KOPT-K1 (cell line): ENCODE data around the gene CDC6.

Experiments
- H3K27ac ChIP-seq: fragments of 200-600 bp; sonication (generic); 2 replicates; pipeline ENCODE4 v1.5.1; 2016; ENCODE audit warnings: antibody characterized with exemption, mild to moderate bottlenecking, low read depth, low read length; ENCODE audit not compliant: poor library complexity, severe bottlenecking
- H3K36me3 ChIP-seq: fragments of 200-600 bp; sonication (generic); 2 replicates; pipeline ENCODE4 v1.5.1; 2017; ENCODE audit warnings: antibody characterized with exemption, mild to moderate bottlenecking, low read length, moderate library complexity; ENCODE audit not compliant: insufficient read depth
- H3K9me3 ChIP-seq: fragments of 200-600 bp; sonication (generic); 2 replicates; pipeline ENCODE4 v1.5.1; 2017; ENCODE audit warnings: antibody characterized with exemption, low read length, mild to moderate bottlenecking; ENCODE audit not compliant: insufficient read depth, poor library complexity, severe bottlenecking

CDC6 gene

DNA sequence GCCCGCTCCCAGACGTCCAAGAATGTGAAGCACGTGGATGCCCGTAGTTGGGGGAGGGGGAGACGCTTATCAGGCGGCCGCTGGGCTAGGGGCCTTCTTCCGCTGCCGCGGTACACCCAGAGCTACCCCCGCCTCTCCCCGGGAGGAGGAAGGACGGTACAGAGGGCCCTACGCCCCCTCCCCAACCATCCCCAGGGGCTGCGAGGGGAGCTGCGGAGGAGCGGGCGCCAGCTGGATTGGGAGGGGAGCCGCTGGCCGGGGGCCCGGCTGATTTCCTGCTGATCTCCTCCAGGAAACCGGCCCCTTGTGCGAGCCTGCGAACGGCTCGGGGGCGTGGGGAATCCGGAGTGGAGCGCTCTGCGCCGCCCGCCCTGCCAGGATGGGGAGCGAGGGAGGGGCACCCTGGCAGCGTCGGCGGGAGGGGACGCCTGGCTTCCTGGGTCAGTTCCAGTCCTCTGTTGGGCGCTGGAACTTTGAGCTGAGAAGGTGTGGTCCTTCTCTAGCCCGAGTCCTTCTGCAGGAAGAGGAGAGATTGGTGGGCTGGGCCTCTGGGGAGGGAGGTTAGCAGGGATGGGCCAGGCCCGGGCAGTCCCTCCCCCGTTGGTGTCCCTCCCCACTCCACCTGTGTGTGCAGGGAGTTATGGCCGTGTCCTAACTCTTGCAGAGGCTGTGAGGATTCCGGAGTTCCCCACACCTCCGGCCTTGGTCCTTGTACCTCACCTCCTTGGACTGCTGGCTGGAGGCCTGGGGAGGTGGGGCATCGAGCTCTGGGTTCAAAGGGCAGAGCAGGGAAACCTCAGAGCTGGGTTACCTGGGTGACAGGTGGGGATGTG lies 57.7 kb downstream of the CDC6 start:
- H3K27ac ChIP-seq: peak overlapping the region; percentile 51
- H3K9me3 ChIP-seq: no peaks in the 10 kb centered on the region
- peaks cover 18% of the 10 kb centered on the region for H3K36me3 ChIP-seq

- Histone ChIP-seq H3K27ac (peak overlapping the region; percentile 51), H3K9me3 (no peaks in the 10 kb centered on the region)
Measured at GRCh38 chr17:40345994-40346764, 58.5 kb downstream of the CDC6 start.

GRCh38 chr17:40346765-40347158 lies 59.1 kb downstream of the CDC6 start:
- Histone ChIP-seq H3K27ac (peak overlapping the region; percentile 26), H3K36me3 (peaks cover 20% of the 10 kb centered on the region), H3K9me3 (no peaks in the 10 kb centered on the region)

More at GRCh38 chr17:40345994-40346764, 58.5 kb downstream of the CDC6 start:
- peaks cover 20% of the 10 kb centered on the region for H3K36me3 ChIP-seq

- peaks cover 28% of the 10 kb centered on the region for H3K36me3 ChIP-seq
- H3K27ac ChIP-seq: no peak overlapping the region
- H3K9me3 ChIP-seq: no peaks in the 10 kb centered on the region
Measured at GRCh38 chr17:40347319-40348135, 59.8 kb downstream of the CDC6 start.

- Histone ChIP-seq H3K36me3 (peaks cover 33% of the 10 kb centered on the region), H3K9me3 (no peaks in the 10 kb centered on the region), H3K27ac (peak overlapping the region; percentile 12)
Measured at GRCh38 chr17:40348136-40348504, 60.4 kb downstream of the CDC6 start.

DNA sequence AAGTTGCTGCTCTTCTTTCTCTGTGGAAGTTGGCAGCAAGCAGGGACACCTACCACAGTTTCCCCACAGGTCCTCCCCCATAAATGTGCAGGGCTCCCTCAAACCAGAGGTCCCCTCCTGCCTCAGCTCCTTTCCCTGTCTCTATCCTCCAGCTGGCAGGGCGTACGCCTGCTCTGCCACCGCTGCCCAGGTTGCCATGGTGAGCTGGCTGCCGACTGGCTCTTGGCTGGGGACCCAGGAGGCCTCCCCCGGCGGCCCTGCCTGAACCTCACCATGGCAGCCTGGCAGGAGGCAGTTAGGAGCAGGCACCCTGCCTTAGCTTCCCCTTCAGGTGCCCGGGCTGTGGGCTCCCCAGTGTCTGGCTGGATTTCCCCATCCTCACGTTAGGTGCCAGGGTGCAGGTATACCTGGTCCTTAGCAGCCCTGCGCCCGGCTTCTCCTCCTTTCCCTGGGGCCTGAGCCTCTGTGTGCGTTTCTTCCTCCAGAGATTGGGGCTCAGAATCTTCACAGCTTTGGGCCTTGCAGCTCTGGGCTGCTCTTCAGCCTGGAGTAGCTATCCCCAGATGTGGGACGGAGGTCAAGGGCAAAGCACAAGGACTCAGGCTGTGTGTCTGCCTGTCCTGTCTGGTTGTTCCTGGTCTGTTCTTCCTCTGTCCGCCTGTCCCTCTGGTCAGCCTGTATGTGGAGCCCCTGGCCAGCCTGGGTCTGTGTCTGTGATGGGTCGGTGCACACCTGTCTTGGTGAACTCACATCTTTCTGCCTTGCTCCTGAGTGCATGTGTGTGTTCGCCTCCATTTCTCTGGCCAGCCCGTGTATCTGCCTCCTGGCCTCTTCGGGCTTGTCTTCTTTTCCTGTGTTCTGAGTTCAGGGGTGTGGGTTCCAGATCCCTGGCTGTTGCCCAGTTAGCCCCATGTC lies 61.1 kb downstream of the CDC6 start:
- Histone ChIP-seq H3K9me3 (no peaks in the 10 kb centered on the region), H3K27ac (peak overlapping the region; percentile 12), H3K36me3 (peaks cover 34% of the 10 kb centered on the region)

DNA sequence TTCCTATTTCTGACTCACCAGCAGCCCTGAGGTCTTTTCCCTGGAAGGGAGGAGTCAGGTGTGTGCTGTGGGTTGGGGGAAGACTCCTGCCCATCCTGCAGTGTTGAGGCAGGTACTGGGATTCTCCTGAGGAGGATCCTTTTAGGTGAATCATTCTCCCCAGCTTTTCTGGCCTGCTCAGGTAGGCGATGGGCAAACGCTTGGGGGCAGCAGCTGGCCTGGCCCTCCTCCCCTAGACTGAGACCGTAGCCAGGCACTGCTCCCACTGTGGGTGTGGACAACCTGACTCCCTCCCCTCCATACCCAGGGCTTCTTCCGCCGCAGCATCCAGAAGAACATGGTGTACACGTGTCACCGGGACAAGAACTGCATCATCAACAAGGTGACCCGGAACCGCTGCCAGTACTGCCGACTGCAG lies 61.8 kb downstream of the CDC6 start:
- H3K9me3 ChIP-seq: no peaks in the 10 kb centered on the region
- H3K36me3 ChIP-seq: peaks cover 34% of the 10 kb centered on the region
- H3K27ac ChIP-seq: no peak overlapping the region

- Histone ChIP-seq H3K36me3 (peaks cover 35% of the 10 kb centered on the region), H3K9me3 (no peaks in the 10 kb centered on the region), H3K27ac (no peak overlapping the region)
Measured at GRCh38 chr17:40349895-40350688, 62.4 kb downstream of the CDC6 start.

- H3K9me3 ChIP-seq: no peaks in the 10 kb centered on the region
- peaks cover 42% of the 10 kb centered on the region for H3K36me3 ChIP-seq
- H3K27ac ChIP-seq: no peak overlapping the region
Measured at GRCh38 chr17:40350689-40351358, 63.1 kb downstream of the CDC6 start.

GRCh38 chr17:40351359-40352236 lies 63.9 kb downstream of the CDC6 start:
- peaks cover 48% of the 10 kb centered on the region for H3K36me3 ChIP-seq
- no peak overlapping the region for H3K27ac ChIP-seq
- no peaks in the 10 kb centered on the region for H3K9me3 ChIP-seq

- Histone ChIP-seq H3K27ac (no peak overlapping the region), H3K36me3 (peaks cover 48% of the 10 kb centered on the region), H3K9me3 (no peaks in the 10 kb centered on the region)
Measured at GRCh38 chr17:40352237-40352778, 64.6 kb downstream of the CDC6 start.

GRCh38 chr17:40352779-40353394 lies 65.2 kb downstream of the CDC6 start:
- Histone ChIP-seq H3K36me3 (peaks cover 48% of the 10 kb centered on the region), H3K9me3 (no peaks in the 10 kb centered on the region), H3K27ac (no peak overlapping the region)
